Esophagus muscularis mucosa (tissue), 4 donors: ENCODE measurements around the gene SLC39A8.

Experiments used
- CTCF ChIP-seq, 3 experiments: fragments of 200-600 bp in 2 of 3; fragments of 450-650 bp in 1 of 3; sonication (generic) in 2 of 3; IDR thresholded peaks; one replicate each; pipeline ENCODE4 v1.5.1; 2017 to 2019; ENCODE audit warnings: antibody characterized with exemption in 3 of 3, mild to moderate bottlenecking in 2 of 3, moderate library complexity in 1 of 3
- EP300 ChIP-seq: sonication (generic); formaldehyde crosslinking; IDR thresholded peaks from one replicate; pipeline ENCODE4 v1.6.1; 2017; ENCODE audit warnings: antibody characterized with exemption
- POLR2A ChIP-seq: fragments of 450-650 bp; IDR thresholded peaks from one replicate; pipeline ENCODE4 v1.6.1; 2017; ENCODE audit warnings: antibody characterized with exemption, moderate library complexity, mild to moderate bottlenecking, low read depth

- no peak for TF ChIP-seq CTCF (IDR thresholded peaks at IDR 0.05)
- TF ChIP-seq EP300: no peak
- TF ChIP-seq POLR2A: no peak
Measured at GRCh38 chr4:102354671-102355454, 9.6 kb upstream of the SLC39A8 start.
